Fibroblast of upper back skin (primary cell): Measurements from ENCODE around the gene PLEKHA6.
"Not testable (repeated sequence)": the region's sequence is repeated elsewhere in the genome, so short reads cannot be mapped to it uniquely, and the experiment has no call there.

Source experiments
- DNase-seq: peaks from one replicate; pipeline ENCODE4 v3.0.0-alpha.2; 2013

PLEKHA6 gene

GRCh38 chr1:204258213-204259115, 101.3 kb downstream of the PLEKHA6 start:
- DNase-seq, result peak; percentile 53

GRCh38 chr1:204257446-204257845, 102.3 kb downstream of the PLEKHA6 start:
- no peak for DNase-seq

- DNase-seq, result no peak
These were observed 103.2 kb downstream of the PLEKHA6 start for GRCh38 chr1:204256531-204256930.

GRCh38 chr1:204255966-204256365, 103.8 kb downstream of the PLEKHA6 start:
- DNase-seq, result peak; percentile 31

GRCh38 chr1:204255225-204255624, 104.5 kb downstream of the PLEKHA6 start:
- no peak for DNase-seq

GRCh38 chr1:204254031-204254661, 105.6 kb downstream of the PLEKHA6 start:
- DNase-seq, result peak; percentile 15

GRCh38 chr1:204251926-204252689, 107.6 kb downstream of the PLEKHA6 start:
- DNase-seq, result no peak

- no peak for DNase-seq
These were observed 108.4 kb downstream of the PLEKHA6 start for GRCh38 chr1:204251286-204251685.

GRCh38 chr1:204250428-204251030, 109.2 kb downstream of the PLEKHA6 start:
- no peak for DNase-seq

- DNase-seq, result no peak
These were observed 109.8 kb downstream of the PLEKHA6 start for GRCh38 chr1:204249736-204250427.

GRCh38 chr1:204248954-204249353, 110.8 kb downstream of the PLEKHA6 start:
- no peak for DNase-seq

GRCh38 chr1:204246876-204247275, 112.9 kb downstream of the PLEKHA6 start:
- no peak for DNase-seq

GRCh38 chr1:204242920-204243319, 116.8 kb downstream of the PLEKHA6 start:
- DNase-seq, result no peak

- DNase-seq, result no peak
These were observed 117.8 kb downstream of the PLEKHA6 start for GRCh38 chr1:204241914-204242313.

- no peak for DNase-seq
These were observed 118.7 kb downstream of the PLEKHA6 start for GRCh38 chr1:204241050-204241449.

- DNase-seq, result no peak
These were observed 119.5 kb downstream of the PLEKHA6 start for GRCh38 chr1:204240233-204240632.

- DNase-seq, result not testable (repeated sequence)
These were observed 120.3 kb downstream of the PLEKHA6 start for GRCh38 chr1:204239401-204239800.

GRCh38 chr1:204238520-204238919, 121.2 kb downstream of the PLEKHA6 start:
- not testable (repeated sequence) for DNase-seq

GRCh38 chr1:204237515-204237914, 122.2 kb downstream of the PLEKHA6 start:
- not testable (repeated sequence) for DNase-seq

- DNase-seq, result peak; percentile 76
These were observed 127.2 kb downstream of the PLEKHA6 start for GRCh38 chr1:204232526-204232925.

- no peak for DNase-seq
These were observed 129.5 kb downstream of the PLEKHA6 start for GRCh38 chr1:204230211-204230610.

GRCh38 chr1:204228896-204229295, 130.8 kb downstream of the PLEKHA6 start:
- no peak for DNase-seq
